ENCODE results near the gene PPP1R13B.

GRCh38 chr14:103803661-103804060 lies 43.7 kb downstream of the PPP1R13B start:
- TF ChIP-seq CTCF (tag by site-specific recombination; IDR thresholded peaks at IDR 0.05) (no peak), ZNF121 (tag by site-specific recombination; IDR thresholded peaks at IDR 0.05) (no peak), SCRT2 (tag by site-specific recombination; IDR thresholded peaks at IDR 0.05) (no peak), ZNF274 (IDR thresholded peaks at IDR 0.05; ENCODE audit: low read length) (no peak), ZNF274 (tag by site-specific recombination; IDR thresholded peaks at IDR 0.05; ENCODE audit: borderline replicate concordance) (no peak), ZNF302 (tag by site-specific recombination; IDR thresholded peaks at IDR 0.05; ENCODE audit: low read depth) (no peak), ZNF645 (tag by site-specific recombination; IDR thresholded peaks at IDR 0.05) (no peak), ZNF416 (tag by site-specific recombination; IDR thresholded peaks at IDR 0.05) (no peak), ZNF292 (tag by site-specific recombination; IDR thresholded peaks at IDR 0.05; ENCODE audit: borderline replicate concordance, low read depth) (no peak), TCF7L2 (IDR thresholded peaks at IDR 0.05; ENCODE audit: borderline replicate concordance, low read depth, low read length) (no peak), ZNF792 (tag by site-specific recombination; IDR thresholded peaks at IDR 0.05) (no peak)

All from HEK293 (cell line).